GM19351 (cell line): ENCODE measurements around the gene EPN2.

Experiments used
- ATAC-seq: cut with Tn5 transposase; IDR thresholded peaks from one replicate; pipeline ENCODE4 v1.9.1; 2021; ENCODE audit warnings: mild to moderate bottlenecking, moderate library complexity; ENCODE audit not compliant: unreplicated experiment

The EPN2 gene

DNA sequence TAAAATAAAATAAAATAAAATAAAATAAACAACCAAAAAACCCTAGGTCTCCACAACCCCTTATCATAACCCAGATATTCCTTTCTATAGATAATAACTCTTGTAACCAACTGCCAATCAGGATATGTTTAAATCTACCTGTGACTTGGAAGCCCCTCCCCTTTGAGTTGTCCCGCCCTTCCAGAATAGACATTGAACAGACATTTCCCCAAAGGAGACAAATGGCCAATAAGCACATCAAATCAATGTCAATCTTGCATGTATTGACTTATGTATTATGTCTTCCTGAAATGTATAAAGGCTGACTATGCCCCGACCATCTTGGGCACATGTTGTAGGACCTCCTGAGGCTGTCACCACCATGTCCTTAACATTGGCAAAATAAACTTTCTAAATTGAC, 139.6 kb downstream of the EPN2 start:
- ATAC-seq: no peak

DNA sequence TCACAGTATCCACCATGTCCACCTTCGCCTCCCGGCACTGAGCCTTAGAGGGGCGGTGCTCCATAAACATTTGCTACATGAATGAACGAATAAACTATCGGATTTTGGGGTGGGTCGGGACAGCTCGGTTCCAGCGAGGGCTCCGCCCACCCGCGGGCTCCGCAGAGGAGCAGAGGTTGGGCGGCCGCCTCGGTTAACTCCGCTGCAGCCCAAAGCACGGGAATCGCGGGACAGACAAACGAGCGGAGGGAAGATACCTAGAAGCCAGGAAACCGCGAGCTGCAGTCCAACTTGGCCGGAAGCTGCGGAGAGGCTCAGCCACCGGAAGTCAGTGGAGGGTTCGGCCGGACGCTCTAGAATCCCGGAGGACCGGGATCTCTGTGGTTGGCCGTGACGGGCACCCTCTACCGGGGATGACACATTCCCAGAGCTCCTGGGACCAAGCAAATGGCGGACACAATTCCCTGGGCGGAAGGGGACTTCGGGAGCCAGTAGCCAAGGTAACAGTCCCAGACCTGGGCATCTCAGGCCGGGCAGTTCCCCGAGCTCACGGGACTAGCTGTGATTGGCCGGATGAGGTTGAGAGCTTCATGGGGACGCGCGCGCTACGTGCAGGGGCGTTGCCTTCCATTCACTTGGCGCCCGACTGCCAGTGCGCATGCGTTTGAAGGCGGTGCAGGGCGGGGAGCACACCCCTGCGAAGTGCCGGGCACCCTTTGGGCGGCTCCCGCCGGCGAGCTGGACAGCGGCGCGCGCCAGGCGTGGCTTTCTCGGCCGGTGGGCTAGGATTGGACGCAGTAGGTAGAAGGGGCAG, 140.6 kb downstream of the EPN2 start:
- ATAC-seq: peak; percentile 96

DNA sequence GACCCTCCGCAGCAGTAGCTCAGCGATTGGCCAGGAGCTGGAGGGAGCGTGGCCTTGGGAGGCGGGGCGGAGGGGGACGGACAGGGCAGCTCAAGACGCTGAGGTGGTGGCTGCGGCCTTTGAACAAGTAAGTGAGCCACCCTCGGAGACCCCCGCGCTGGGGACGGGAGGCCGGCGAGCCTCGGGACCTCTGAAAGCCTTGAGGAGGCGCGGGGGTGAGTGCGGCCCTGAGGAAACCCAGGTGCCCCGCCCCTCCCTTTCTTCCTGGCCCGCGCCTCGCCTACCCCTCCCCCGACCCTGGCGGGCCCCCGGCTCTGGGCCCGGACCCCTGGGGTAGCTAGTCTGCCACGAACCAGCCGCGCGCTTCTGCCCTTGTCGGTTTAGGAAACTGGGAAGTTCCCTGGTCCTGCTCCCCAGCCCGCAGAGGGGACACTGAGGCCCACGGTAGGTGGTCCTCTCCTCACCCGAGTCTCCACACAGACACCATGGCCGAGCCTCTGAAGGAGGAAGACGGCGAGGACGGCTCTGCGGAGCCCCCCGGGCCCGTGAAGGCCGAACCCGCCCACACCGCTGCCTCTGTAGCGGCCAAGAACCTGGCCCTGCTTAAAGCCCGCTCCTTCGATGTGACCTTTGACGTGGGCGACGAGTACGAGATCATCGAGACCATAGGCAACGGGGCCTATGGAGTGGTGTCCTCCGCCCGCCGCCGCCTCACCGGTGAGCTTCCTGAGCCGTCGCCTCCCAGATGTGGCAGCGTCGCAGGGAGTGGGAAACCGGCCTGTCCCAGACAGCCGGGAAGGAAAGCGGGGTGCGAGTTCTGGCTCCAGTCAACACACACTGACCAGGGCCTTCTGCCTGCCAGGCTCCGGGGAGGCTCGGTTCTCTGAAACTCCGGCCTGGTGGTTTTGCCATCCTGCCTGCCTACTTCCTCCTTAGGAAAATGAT, 141.5 kb downstream of the EPN2 start, which contains the start of gene MAPK7:
TSS of gene MAPK7 (plus strand) at position 83 of the 945 bp plus-strand sequence. CDS start at position 486, 403 bp downstream.
- ATAC-seq: peak; percentile 16

DNA sequence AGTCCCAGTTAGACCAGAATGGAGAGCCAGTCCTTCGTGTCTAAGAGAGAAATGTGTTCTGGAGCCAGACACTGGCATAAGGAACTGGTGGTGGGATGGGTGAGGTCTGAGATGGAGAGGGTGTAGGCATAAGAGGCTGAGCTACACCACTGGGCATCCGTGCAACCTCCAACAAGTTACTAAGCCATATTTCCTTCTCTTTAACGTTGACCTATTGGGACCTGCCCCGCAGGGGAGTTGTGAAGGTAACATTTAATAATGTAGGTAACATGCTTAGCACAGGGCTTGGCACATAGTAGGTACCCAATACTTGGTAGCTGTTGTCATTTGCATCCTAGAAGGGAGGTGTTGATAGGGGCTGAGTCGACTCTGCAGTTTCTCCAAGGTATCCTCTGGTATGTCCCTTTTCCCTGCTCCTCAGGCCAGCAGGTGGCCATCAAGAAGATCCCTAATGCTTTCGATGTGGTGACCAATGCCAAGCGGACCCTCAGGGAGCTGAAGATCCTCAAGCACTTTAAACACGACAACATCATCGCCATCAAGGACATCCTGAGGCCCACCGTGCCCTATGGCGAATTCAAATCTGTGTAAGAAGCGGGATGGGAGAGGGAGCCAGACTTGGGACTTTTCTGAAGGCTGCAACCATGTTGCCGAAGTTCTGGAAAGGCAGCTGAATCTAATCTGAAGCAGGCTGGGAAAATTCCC, 142.3 kb downstream of the EPN2 start:
- ATAC-seq: no peak

DNA sequence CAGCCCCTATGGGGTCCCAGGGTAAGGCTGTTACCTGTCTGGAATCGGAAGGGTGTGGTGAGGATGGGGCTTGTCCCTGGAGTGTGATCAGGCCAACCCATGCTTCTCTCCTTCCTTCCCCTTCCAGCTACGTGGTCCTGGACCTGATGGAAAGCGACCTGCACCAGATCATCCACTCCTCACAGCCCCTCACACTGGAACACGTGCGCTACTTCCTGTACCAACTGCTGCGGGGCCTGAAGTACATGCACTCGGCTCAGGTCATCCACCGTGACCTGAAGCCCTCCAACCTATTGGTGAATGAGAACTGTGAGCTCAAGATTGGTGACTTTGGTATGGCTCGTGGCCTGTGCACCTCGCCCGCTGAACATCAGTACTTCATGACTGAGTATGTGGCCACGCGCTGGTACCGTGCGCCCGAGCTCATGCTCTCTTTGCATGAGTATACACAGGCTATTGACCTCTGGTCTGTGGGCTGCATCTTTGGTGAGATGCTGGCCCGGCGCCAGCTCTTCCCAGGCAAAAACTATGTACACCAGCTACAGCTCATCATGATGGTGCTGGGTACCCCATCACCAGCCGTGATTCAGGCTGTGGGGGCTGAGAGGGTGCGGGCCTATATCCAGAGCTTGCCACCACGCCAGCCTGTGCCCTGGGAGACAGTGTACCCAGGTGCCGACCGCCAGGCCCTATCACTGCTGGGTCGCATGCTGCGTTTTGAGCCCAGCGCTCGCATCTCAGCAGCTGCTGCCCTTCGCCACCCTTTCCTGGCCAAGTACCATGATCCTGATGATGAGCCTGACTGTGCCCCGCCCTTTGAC, 143.5 kb downstream of the EPN2 start:
- no peak for ATAC-seq

DNA sequence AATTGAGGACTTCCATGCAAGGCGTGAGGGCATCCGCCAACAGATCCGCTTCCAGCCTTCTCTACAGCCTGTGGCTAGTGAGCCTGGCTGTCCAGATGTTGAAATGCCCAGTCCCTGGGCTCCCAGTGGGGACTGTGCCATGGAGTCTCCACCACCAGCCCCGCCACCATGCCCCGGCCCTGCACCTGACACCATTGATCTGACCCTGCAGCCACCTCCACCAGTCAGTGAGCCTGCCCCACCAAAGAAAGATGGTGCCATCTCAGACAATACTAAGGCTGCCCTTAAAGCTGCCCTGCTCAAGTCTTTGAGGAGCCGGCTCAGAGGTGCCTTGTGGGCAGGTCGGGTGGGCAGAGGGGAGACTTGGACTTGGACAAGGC, 144.2 kb downstream of the EPN2 start:
- no peak for ATAC-seq

DNA sequence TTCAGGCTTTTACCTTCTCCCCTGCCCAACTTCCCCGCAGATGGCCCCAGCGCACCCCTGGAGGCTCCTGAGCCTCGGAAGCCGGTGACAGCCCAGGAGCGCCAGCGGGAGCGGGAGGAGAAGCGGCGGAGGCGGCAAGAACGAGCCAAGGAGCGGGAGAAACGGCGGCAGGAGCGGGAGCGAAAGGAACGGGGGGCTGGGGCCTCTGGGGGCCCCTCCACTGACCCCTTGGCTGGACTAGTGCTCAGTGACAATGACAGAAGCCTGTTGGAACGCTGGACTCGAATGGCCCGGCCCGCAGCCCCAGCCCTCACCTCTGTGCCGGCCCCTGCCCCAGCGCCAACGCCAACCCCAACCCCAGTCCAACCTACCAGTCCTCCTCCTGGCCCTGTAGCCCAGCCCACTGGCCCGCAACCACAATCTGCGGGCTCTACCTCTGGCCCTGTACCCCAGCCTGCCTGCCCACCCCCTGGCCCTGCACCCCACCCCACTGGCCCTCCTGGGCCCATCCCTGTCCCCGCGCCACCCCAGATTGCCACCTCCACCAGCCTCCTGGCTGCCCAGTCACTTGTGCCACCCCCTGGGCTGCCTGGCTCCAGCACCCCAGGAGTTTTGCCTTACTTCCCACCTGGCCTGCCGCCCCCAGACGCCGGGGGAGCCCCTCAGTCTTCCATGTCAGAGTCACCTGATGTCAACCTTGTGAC, 144.7 kb downstream of the EPN2 start:
- no peak for ATAC-seq

DNA sequence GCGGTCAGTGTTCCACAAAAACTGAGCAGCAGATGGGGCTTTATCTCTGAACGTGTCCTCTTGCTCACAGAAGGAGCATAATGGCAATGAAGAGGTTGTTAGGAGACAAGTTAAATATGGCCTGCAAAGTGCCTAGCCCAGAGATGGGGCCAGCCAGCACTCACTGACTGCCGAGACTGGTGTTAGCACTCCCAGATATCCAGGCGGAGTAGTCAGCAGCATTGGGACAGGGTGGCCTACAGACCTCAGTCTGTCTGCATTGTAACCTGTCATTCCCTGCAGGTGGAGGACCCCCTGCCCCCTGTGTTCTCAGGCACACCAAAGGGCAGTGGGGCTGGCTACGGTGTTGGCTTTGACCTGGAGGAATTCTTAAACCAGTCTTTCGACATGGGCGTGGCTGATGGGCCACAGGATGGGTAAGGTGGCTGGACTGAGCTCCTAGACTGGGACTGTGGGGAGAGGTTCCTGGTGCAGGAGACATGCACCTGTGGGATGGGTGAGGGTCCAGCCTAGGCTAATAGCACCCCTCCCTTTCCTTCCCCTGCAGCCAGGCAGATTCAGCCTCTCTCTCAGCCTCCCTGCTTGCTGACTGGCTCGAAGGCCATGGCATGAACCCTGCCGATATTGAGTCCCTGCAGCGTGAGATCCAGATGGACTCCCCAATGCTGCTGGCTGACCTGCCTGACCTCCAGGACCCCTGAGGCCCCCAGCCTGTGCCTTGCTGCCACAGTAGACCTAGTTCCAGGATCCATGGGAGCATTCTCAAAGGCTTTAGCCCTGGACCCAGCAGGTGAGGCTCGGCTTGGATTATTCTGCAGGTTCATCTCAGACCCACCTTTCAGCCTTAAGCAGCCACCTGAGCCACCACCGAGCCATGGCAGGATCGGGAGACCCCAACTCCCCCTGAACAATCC, 145.6 kb downstream of the EPN2 start:
- no peak for ATAC-seq

DNA sequence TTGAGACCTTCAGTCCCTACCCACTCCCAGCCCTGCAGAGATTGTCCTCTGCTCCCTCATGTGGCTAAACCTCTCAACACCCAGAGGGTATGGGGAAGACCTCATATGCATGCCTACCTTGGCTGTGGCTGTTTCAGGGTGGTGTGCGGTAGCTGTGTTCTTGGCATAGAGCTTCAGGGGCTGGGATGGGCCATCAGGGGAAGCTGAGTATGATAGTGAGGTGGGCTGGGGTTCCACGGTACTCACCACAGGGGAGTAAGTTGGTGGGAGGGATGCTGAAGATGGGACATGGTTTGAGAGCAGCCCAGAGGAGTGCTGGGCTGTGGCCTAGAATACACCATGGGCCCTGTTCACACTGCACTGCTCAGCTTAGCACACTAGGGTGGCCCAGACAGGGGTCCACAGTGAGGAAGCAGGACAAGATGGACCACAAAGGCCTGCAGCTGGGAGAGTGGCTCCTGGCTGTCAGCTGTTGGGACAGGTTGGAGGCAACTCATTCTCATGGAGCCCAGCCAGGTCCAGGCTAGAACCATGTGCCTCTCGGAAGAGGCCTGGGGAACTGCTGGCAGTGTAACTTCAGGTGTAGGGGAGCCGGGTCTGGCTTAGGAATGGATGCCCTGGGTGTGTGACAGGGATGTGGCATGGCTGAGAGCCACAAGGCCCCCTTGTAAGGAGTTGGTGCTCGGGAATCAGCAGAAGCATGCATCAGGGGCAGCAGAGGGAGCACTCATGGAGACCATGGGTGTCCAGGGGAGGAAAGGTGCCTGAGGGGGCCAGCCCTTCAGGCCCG, 146.7 kb downstream of the EPN2 start:
- no peak for ATAC-seq

DNA sequence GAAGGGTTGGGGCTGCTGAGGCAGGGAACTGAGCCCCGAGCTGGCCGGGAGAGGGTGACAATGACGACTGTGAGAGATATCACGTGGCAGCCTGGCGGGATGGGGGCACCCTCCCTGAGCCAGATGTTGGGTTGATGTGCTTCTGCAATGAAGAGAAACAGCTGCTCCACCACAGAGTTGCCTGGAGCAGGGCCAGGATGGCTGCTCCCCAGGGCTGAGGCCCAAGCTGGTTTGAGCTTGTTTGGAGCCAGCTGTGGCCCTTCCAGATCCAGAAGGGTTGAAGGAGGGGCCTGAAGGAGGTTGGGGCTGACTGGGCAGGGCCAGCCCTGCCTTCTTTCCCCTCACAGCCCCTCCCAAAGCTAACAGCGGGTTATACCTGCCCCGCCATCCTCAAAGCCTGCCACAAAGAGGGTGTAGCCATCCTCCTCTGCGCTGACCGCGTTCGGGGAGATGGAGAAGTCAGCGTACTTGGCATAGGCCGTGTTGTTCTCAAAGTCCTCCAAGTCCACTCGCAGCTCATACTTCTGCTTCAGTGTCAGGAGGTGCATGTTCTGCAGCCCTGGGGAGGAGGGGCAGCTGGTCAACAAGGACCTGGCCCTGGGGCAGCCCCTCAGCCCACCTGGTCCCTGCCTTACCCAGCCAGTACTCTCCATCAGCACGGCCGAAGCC, 147.7 kb downstream of the EPN2 start:
- ATAC-seq: no peak

DNA sequence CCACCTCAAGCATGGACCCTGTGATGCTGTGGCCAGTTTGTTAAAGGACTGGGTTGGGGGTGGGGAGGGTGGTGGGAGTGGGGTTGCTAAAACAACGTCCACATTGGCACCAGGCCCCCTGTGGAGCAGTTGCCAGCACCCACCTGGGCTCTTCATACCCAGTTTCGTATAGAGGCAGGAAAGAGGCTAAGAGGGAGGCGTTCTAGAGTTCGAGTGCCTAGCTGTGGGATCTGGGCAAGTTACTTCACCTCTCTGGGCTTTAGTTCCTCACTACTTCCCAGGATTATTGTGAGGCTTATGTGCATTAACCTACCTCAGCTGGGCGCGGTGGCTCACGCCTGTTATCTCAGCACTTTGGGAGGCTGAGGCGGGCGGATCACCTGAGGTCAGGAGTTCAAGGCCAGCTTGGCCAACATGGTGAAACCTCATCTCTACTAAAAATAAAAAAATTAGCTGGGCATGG, 148.4 kb downstream of the EPN2 start:
- no peak for ATAC-seq
